SK-N-SH (cell line): ENCODE data around the gene USHBP1. TPM values are rescaled to one million over a fixed set of nuclear protein-coding genes. Genes with fewer than 3 reads are reported as not detected.

Experiments
- CTCF ChIA-PET: fragments of 300-600, 350-600 bp; formaldehyde crosslinking; extraction: SDS; loops from one replicate; lab custom pipeline; 2021; lab: Yijun Ruan, JAX
- POLR2A ChIA-PET: fragments of 350-600 bp; sonication (Branson Sonifier 250); formaldehyde crosslinking; extraction: SDS; loops from one replicate; lab custom pipeline; 2020; ENCODE audit warnings: antibody characterized with exemption, inconsistent platforms; lab: Yijun Ruan, JAX
- DNase-seq: peaks from one replicate; pipeline ENCODE4 v3.0.0; 2012
- H2AFZ ChIP-seq: fragments of 200-600 bp; sonication (generic); 2 replicates; pipeline ENCODE4 v1.8.1; 2016; ENCODE audit warnings: antibody characterized with exemption, mild to moderate bottlenecking, low read depth
- H3F3A ChIP-seq: fragments of 200-600 bp; sonication (generic); replicated peaks from 2 replicates; pipeline ENCODE3; 2016; ENCODE audit warnings: antibody characterized with exemption, mild to moderate bottlenecking; ENCODE audit not compliant: insufficient read depth
- H3K27ac ChIP-seq, 2 experiments: fragments of 200-500 bp in 1 of 2; fragments of 200-600 bp in 1 of 2; sonication (Bioruptor generic) in 1 of 2; sonication (generic), shearing (Covaris generic) in 1 of 2; 2 replicates each; pipeline versions ENCODE4 v1.5.1 to v1.6.1; 2014 to 2016; ENCODE audit warnings: low read depth in 2 of 2, inconsistent platforms in 1 of 2, low read length in 1 of 2, mild to moderate bottlenecking in 1 of 2, mixed read lengths in 1 of 2
- H3K27me3 ChIP-seq: fragments of 200-600 bp; sonication (generic), shearing (Covaris generic); 2 replicates; pipeline ENCODE4 v1.6.1; 2016; ENCODE audit warnings: mixed run types; ENCODE audit not compliant: insufficient read depth
- H3K36me3 ChIP-seq, 2 experiments: fragments of 200-500 bp in 1 of 2; fragments of 200-600 bp in 1 of 2; sonication (Bioruptor generic) in 1 of 2; sonication (generic) in 1 of 2; replicated peaks in 1 of 2; 2 replicates each; pipeline versions ENCODE3 to v1.5.1; 2014 to 2016; ENCODE audit warnings: low read length in 1 of 2, mild to moderate bottlenecking in 1 of 2; ENCODE audit not compliant: insufficient read depth in 2 of 2, control insufficient read depth in 1 of 2
- H3K4me1 ChIP-seq, 2 experiments: fragments of 200-500 bp in 1 of 2; fragments of 200-600 bp in 1 of 2; sonication (Bioruptor generic) in 1 of 2; sonication (generic), shearing (Covaris generic) in 1 of 2; 2 replicates each; pipeline versions ENCODE4 v1.5.1 to v1.6.1; 2014 to 2016; ENCODE audit warnings: low read depth in 1 of 2, low read length in 1 of 2, mixed run types in 1 of 2; ENCODE audit not compliant: insufficient read depth in 2 of 2, control insufficient read depth in 1 of 2
- H3K4me2 ChIP-seq: fragments of 200-600 bp; sonication (generic), shearing (Covaris generic); 2 replicates; pipeline ENCODE4 v1.6.1; 2017; ENCODE audit warnings: mixed run types
- H3K4me3 ChIP-seq, 2 experiments: fragments of 200-500 bp in 1 of 2; fragments of 200-600 bp in 1 of 2; sonication (Bioruptor generic) in 1 of 2; sonication (generic), shearing (Covaris generic) in 1 of 2; 2 replicates each; pipeline versions ENCODE4 v1.5.1 to v1.8.1; 2014 to 2016; ENCODE audit warnings: low read depth in 2 of 2, inconsistent platforms in 1 of 2, low read length in 1 of 2, mild to moderate bottlenecking in 1 of 2, mixed read lengths in 1 of 2, moderate library complexity in 1 of 2
- H3K79me2 ChIP-seq: fragments of 200-600 bp; sonication (generic); 2 replicates; pipeline ENCODE4 v1.8.1; 2017; ENCODE audit warnings: mild to moderate bottlenecking; ENCODE audit not compliant: insufficient read depth
- H3K9ac ChIP-seq: fragments of 200-600 bp; sonication (generic); 2 replicates; pipeline ENCODE4 v1.6.1; 2017; ENCODE audit warnings: mixed run types
- H3K9me2 ChIP-seq: fragments of 200-600 bp; sonication (generic); 2 replicates; pipeline ENCODE4 v1.6.1; 2017; ENCODE audit warnings: mixed run types
- H3K9me3 ChIP-seq: fragments of 200-600 bp; sonication (generic); 2 replicates; pipeline ENCODE4 v1.6.1; 2017; ENCODE audit warnings: mixed run types, mild to moderate bottlenecking, moderate library complexity
- H4K20me1 ChIP-seq: fragments of 200-600 bp; sonication (generic); 2 replicates; pipeline ENCODE4 v1.6.1; 2017; ENCODE audit warnings: mild to moderate bottlenecking, mixed run types; ENCODE audit not compliant: insufficient read depth
- ELF1 ChIP-seq: IDR thresholded peaks from 2 replicates; pipeline ENCODE4 v1.4.0; 2012
- EP300 ChIP-seq, 2 experiments: IDR thresholded peaks; 2 replicates each; pipeline versions ENCODE4 v1.4.0 to v1.6.1; 2012; ENCODE audit warnings: borderline replicate concordance in 1 of 2, low read depth in 1 of 2, low read length in 1 of 2
- EZH2phosphoT487 ChIP-seq: fragments of 200-600 bp; sonication (generic); IDR thresholded peaks from 2 replicates; pipeline ENCODE4 v1.6.1; 2017; ENCODE audit warnings: low read depth, mixed run types, mild to moderate bottlenecking, antibody characterized with exemption, moderate library complexity, borderline replicate concordance
- FOSL2 ChIP-seq: IDR thresholded peaks from 2 replicates; pipeline ENCODE4 v1.4.0; 2012; ENCODE audit warnings: low read depth, mild to moderate bottlenecking, moderate library complexity, borderline replicate concordance
- GABPA ChIP-seq: IDR thresholded peaks from 2 replicates; pipeline ENCODE4 v1.4.0; 2012; ENCODE audit warnings: low read depth, mild to moderate bottlenecking
- JUND ChIP-seq: IDR thresholded peaks from 2 replicates; pipeline ENCODE4 v1.4.0; 2012
- MEF2A ChIP-seq: IDR thresholded peaks from 2 replicates; pipeline ENCODE4 v1.4.0; 2012; ENCODE audit warnings: low read depth, borderline replicate concordance
- NRF1 ChIP-seq: IDR thresholded peaks from 2 replicates; pipeline ENCODE4 v1.6.1; 2012; ENCODE audit warnings: low read depth, mild to moderate bottlenecking, low read length
- POLR2AphosphoS5 ChIP-seq: IDR thresholded peaks from 2 replicates; pipeline ENCODE4 v1.6.1; 2012; ENCODE audit warnings: low read depth, low read length
- RAD21 ChIP-seq: IDR thresholded peaks from 2 replicates; pipeline ENCODE4 v1.6.1; 2012; ENCODE audit warnings: mild to moderate bottlenecking, low read length
- RFX5 ChIP-seq: IDR thresholded peaks from 2 replicates; pipeline ENCODE4 v1.6.1; 2012; ENCODE audit warnings: mild to moderate bottlenecking, improper control_type of control experiment, low read length
- SIN3A ChIP-seq: IDR thresholded peaks from 2 replicates; pipeline ENCODE4 v1.6.1; 2012; ENCODE audit warnings: low read depth, mild to moderate bottlenecking, low read length, moderate library complexity, borderline replicate concordance
- WGBS: methylation state at CpG from one replicate; pipeline ENCODE4 v1.1.6; 2017; ENCODE audit warnings: low lambda C conversion rate; 5-methylcytosine and 5-hydroxymethylcytosine counted together
- polyA plus RNA-seq, 3 experiments: library from polyadenylated mRNA; depleted of rRNA; stranded (reverse); fragments of >200 nt; gene quantifications; 2 replicates each; pipeline ENCODE4 v1.2.3, GENCODE V29; 2012
- TF ChIP-seq, protein P1 (sequence below): fragments of 200-600 bp; sonication (generic); IDR thresholded peaks from 2 replicates; pipeline ENCODE4 v1.6.1; 2017; ENCODE audit warnings: antibody characterized with exemption, mild to moderate bottlenecking, moderate library complexity
- TF ChIP-seq, protein P2 (sequence below): IDR thresholded peaks from 2 replicates; pipeline ENCODE4 v1.6.1; 2012; ENCODE audit warnings: mild to moderate bottlenecking, low read depth, low read length, moderate library complexity
- TF ChIP-seq, protein P3 (sequence below): IDR thresholded peaks from 2 replicates; pipeline ENCODE4 v1.4.0; 2012; ENCODE audit warnings: low read depth, borderline replicate concordance
- TF ChIP-seq, protein P4 (sequence below): fragments of 150-350 bp; IDR thresholded peaks from 2 replicates; pipeline ENCODE4 v1.6.1; 2016; ENCODE audit warnings: mild to moderate bottlenecking, low read depth, low read length

Gene USHBP1
- polyA plus RNA-seq, 1 of the 3 experiments (the other 2 are of a cell fraction): 0.03 TPM

DNA sequence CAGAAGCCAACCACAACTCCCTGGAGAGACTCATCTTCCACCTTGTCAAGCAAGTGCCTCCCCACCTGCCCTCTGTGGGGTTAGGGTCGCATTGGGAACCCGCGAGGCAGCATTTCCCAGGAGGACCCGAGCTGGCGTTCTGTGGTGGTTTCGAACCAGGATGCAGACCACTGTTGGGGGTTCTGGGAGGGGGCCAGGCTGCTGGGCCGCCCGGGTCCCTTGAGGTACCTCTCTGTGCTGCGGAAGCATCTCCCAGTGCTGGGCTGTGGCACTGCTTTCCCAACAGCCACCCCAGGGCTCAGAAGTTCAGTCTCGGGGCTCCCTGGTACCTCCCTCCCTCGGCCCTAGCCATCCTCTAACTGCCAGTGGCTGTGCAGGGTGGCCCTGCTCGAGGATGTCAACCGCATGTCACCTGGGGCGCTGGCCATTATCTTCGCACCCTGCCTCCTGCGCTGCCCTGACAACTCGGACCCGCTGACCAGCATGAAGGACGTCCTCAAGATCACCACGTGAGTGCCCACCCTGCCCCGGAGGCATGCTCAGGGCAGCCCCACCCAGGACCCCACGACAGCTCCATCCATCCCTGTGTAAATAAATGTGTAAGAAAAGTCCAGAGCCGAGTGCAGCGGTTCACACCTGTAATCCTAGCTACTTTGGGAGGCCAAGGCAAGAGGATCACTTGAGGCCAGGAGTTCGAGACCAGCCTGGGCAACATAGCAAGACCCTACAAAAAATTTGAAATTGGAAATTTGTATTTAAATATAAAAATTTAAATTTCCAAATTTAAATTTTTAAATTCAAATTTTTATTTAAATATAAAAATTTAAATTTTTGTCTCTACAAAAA is 57.6 kb downstream of the USHBP1 start:
- Histone ChIP-seq H3K4me1 (no peaks in the 10 kb centered on the region), H3K79me2 (no peaks in the 10 kb centered on the region), H3K9me3 (no peaks in the 10 kb centered on the region), H3K9ac (no peak overlapping the region), H3K9me2 (no peaks in the 10 kb centered on the region), H3K27me3 (no peaks in the 10 kb centered on the region), H2AFZ (no peak overlapping the region), H3K4me3 (no peak overlapping the region), H3K36me3 (peaks cover 13 to 38% of the 10 kb centered on the region in 2 experiments), H3K27ac (no peak overlapping the region), H4K20me1 (no peaks in the 10 kb centered on the region), H3K4me2 (no peak overlapping the region), H3F3A (peaks cover 8% of the 10 kb centered on the region)
- no peak for DNase-seq
- ChIA-PET POLR2A (no interaction called here), CTCF (interaction anchor here (1.3 to 4.1 kb wide), 2 partner anchors 72 to 76 kb away, joined by 3 to 22 read pairs; partner anchors contain the start of gene ANKLE1)
- TF ChIP-seq MEF2A (no peak), POLR2AphosphoS5 (no peak), ELF1 (no peak), FOSL2 (no peak), EZH2phosphoT487 (no peak), JUND (no peak), EP300 (IDR thresholded peaks at IDR 0.05; ENCODE audit: borderline replicate concordance in 1 of 2, low read depth in 1 of 2, low read length in 1 of 2) (no peak), RAD21 (no peak), RFX5 (no peak), NRF1 (no peak), GABPA (no peak), SIN3A (no peak)
- TF ChIP-seq, protein P1, sequence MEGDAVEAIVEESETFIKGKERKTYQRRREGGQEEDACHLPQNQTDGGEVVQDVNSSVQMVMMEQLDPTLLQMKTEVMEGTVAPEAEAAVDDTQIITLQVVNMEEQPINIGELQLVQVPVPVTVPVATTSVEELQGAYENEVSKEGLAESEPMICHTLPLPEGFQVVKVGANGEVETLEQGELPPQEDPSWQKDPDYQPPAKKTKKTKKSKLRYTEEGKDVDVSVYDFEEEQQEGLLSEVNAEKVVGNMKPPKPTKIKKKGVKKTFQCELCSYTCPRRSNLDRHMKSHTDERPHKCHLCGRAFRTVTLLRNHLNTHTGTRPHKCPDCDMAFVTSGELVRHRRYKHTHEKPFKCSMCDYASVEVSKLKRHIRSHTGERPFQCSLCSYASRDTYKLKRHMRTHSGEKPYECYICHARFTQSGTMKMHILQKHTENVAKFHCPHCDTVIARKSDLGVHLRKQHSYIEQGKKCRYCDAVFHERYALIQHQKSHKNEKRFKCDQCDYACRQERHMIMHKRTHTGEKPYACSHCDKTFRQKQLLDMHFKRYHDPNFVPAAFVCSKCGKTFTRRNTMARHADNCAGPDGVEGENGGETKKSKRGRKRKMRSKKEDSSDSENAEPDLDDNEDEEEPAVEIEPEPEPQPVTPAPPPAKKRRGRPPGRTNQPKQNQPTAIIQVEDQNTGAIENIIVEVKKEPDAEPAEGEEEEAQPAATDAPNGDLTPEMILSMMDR: no peak
- TF ChIP-seq, protein P2, sequence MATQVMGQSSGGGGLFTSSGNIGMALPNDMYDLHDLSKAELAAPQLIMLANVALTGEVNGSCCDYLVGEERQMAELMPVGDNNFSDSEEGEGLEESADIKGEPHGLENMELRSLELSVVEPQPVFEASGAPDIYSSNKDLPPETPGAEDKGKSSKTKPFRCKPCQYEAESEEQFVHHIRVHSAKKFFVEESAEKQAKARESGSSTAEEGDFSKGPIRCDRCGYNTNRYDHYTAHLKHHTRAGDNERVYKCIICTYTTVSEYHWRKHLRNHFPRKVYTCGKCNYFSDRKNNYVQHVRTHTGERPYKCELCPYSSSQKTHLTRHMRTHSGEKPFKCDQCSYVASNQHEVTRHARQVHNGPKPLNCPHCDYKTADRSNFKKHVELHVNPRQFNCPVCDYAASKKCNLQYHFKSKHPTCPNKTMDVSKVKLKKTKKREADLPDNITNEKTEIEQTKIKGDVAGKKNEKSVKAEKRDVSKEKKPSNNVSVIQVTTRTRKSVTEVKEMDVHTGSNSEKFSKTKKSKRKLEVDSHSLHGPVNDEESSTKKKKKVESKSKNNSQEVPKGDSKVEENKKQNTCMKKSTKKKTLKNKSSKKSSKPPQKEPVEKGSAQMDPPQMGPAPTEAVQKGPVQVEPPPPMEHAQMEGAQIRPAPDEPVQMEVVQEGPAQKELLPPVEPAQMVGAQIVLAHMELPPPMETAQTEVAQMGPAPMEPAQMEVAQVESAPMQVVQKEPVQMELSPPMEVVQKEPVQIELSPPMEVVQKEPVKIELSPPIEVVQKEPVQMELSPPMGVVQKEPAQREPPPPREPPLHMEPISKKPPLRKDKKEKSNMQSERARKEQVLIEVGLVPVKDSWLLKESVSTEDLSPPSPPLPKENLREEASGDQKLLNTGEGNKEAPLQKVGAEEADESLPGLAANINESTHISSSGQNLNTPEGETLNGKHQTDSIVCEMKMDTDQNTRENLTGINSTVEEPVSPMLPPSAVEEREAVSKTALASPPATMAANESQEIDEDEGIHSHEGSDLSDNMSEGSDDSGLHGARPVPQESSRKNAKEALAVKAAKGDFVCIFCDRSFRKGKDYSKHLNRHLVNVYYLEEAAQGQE: no peak
- TF ChIP-seq, protein P3, sequence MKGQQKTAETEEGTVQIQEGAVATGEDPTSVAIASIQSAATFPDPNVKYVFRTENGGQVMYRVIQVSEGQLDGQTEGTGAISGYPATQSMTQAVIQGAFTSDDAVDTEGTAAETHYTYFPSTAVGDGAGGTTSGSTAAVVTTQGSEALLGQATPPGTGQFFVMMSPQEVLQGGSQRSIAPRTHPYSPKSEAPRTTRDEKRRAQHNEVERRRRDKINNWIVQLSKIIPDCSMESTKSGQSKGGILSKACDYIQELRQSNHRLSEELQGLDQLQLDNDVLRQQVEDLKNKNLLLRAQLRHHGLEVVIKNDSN: no peak
- TF ChIP-seq, protein P4, sequence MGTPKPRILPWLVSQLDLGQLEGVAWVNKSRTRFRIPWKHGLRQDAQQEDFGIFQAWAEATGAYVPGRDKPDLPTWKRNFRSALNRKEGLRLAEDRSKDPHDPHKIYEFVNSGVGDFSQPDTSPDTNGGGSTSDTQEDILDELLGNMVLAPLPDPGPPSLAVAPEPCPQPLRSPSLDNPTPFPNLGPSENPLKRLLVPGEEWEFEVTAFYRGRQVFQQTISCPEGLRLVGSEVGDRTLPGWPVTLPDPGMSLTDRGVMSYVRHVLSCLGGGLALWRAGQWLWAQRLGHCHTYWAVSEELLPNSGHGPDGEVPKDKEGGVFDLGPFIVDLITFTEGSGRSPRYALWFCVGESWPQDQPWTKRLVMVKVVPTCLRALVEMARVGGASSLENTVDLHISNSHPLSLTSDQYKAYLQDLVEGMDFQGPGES: no peak
- 96% methylated on average over 14 of the region's 25 CpGs for WGBS
